ENCODE measurements around the gene SMOC2.

DNA sequence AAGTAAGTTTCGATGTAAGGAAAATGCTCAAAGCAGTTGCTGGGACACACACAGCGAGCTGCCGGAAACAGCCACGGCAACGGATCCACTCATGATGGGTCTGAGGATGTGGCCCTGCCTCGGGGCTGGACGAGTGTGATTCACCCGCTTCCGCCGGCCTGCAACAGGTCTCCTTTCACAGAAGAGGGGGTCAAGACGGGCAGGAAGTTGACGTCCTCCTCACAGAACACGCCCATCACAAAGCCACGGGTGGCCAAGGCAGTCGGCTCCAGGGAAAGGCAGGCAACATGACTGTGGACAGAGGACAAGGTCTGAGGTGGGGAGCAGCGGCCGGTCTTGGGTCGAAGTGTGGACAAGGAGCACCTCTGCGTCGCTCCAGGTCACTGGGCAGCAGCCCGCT, 29.9 kb upstream of the SMOC2 start:
- TF ChIP-seq, protein P1, sequence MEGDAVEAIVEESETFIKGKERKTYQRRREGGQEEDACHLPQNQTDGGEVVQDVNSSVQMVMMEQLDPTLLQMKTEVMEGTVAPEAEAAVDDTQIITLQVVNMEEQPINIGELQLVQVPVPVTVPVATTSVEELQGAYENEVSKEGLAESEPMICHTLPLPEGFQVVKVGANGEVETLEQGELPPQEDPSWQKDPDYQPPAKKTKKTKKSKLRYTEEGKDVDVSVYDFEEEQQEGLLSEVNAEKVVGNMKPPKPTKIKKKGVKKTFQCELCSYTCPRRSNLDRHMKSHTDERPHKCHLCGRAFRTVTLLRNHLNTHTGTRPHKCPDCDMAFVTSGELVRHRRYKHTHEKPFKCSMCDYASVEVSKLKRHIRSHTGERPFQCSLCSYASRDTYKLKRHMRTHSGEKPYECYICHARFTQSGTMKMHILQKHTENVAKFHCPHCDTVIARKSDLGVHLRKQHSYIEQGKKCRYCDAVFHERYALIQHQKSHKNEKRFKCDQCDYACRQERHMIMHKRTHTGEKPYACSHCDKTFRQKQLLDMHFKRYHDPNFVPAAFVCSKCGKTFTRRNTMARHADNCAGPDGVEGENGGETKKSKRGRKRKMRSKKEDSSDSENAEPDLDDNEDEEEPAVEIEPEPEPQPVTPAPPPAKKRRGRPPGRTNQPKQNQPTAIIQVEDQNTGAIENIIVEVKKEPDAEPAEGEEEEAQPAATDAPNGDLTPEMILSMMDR (IDR thresholded peaks at IDR 0.05), result no peak
- TF ChIP-seq CBX2 (IDR thresholded peaks at IDR 0.05; ENCODE audit: borderline replicate concordance, low read depth), result no peak
- TF ChIP-seq RFX5 (IDR thresholded peaks at IDR 0.05), result no peak
- TF ChIP-seq EP300 (IDR thresholded peaks at IDR 0.05), result no peak
- no peak for TF ChIP-seq POLR2A (IDR thresholded peaks at IDR 0.05; ENCODE audit: low read length)
- TF ChIP-seq HOXA7 (CRISPR knock-in tag; IDR thresholded peaks at IDR 0.05), result no peak
- TF ChIP-seq RCOR1 (IDR thresholded peaks at IDR 0.05; ENCODE audit: low read depth, low read length), result no peak
- TF ChIP-seq RNF2 (IDR thresholded peaks at IDR 0.05; ENCODE audit: borderline replicate concordance, low read depth), result no peak
- no peak for TF ChIP-seq ZC3H11A (IDR thresholded peaks at IDR 0.05)

Measured in A549 (cell line).